SIG-M5 treated with dmso at 0.1 percent for 504 hours (cell line): ENCODE results near the gene NEAT1.

Experiments
- DNase-seq: peaks from one replicate; lab custom pipeline; 2025; ENCODE audit not compliant: unreplicated experiment; lab: John Stamatoyannopoulos, UW

Gene NEAT1

GRCh38 chr11:65389294-65389980 is 33.2 kb upstream of the NEAT1 start:
- DNase-seq, result no peak

- no peak for DNase-seq
These were observed 32.3 kb upstream of the NEAT1 start for GRCh38 chr11:65390099-65390941.

- no peak for DNase-seq
These were observed 31.6 kb upstream of the NEAT1 start for GRCh38 chr11:65390996-65391395.

GRCh38 chr11:65392186-65392829 is 30.3 kb upstream of the NEAT1 start:
- DNase-seq, result no peak

GRCh38 chr11:65392899-65393298 is 29.7 kb upstream of the NEAT1 start:
- DNase-seq, result no peak

GRCh38 chr11:65393513-65394079 is 29.0 kb upstream of the NEAT1 start:
- no peak for DNase-seq

GRCh38 chr11:65394125-65394536 is 28.5 kb upstream of the NEAT1 start:
- DNase-seq, result no peak

GRCh38 chr11:65395961-65396530 is 26.6 kb upstream of the NEAT1 start:
- no peak for DNase-seq

- DNase-seq, result no peak
These were observed 25.5 kb upstream of the NEAT1 start for GRCh38 chr11:65396769-65397745.

GRCh38 chr11:65398362-65398910 is 24.2 kb upstream of the NEAT1 start:
- no peak for DNase-seq

GRCh38 chr11:65399249-65399648 is 23.3 kb upstream of the NEAT1 start:
- no peak for DNase-seq

- DNase-seq, result no peak
These were observed 22.8 kb upstream of the NEAT1 start for GRCh38 chr11:65399845-65400244.

GRCh38 chr11:65400307-65401072 is 22.1 kb upstream of the NEAT1 start:
- DNase-seq, result no peak

- no peak for DNase-seq
These were observed 21.4 kb upstream of the NEAT1 start for GRCh38 chr11:65401073-65401802.

GRCh38 chr11:65401803-65402248 is 20.8 kb upstream of the NEAT1 start:
- DNase-seq, result no peak

- no peak for DNase-seq
These were observed 19.8 kb upstream of the NEAT1 start for GRCh38 chr11:65402790-65403189.

GRCh38 chr11:65403607-65404121 is 18.9 kb upstream of the NEAT1 start:
- peak; percentile 80 for DNase-seq

GRCh38 chr11:65404210-65404609 is 18.4 kb upstream of the NEAT1 start:
- DNase-seq, result no peak
